ENCODE results near the gene AURKA.

DNA sequence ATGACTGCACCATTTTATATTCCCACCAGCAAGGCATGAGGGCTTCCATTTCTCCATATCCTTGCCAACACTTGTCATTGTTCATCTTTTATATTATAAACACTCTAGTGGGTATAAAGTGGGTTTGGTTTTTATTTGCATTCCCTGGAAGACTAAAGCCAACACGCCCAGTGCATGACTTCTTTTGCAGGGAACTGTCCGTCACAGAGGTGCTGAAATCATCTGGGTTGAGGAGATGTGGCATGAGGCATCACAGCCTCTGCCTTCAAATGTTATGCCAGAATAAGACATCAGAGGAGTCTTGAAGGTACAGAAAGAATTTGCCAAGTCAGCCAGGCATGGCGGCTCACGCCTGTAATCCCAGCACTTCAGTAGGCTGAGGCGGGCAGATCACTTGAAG lies 63.2 kb downstream of the AURKA start:
- TF ChIP-seq POLR2A (IDR thresholded peaks at IDR 0.05; ENCODE audit: low read depth, low read length) (no peak), POLR2AphosphoS5 (IDR thresholded peaks at IDR 0.05; ENCODE audit: low read depth, low read length) (no peak)
